HCT116 (cell line): Measurements from ENCODE around the gene SHISA4. TPM values are rescaled to one million over a fixed set of nuclear protein-coding genes. Genes with fewer than 3 reads are reported as not detected.

Source experiments
- ATAC-seq: fragments of 200-7000 bp; cut with Tn5 transposase; 2 replicates; pipeline ENCODE4 v1.9.1; 2020; ENCODE audit warnings: mild to moderate bottlenecking, moderate library complexity
- BruUV-seq: library from RNA; stranded (reverse); fragments of 400-500 nt; replicated peaks from 2 replicates; lab custom pipeline; 2021; lab: Mats Ljungman, UMichigan
- CTCF ChIA-PET: fragments of 300-600 bp; sonication (Branson Sonifier 250); formaldehyde crosslinking; loops from one replicate; lab custom pipeline; 2021; ENCODE audit warnings: antibody characterized with exemption; lab: Charles Lee
- POLR2A ChIA-PET: fragments of 300-600, 350-600 bp; sonication (Branson Sonifier 250); formaldehyde crosslinking; loops from one replicate; lab custom pipeline; 2021; ENCODE audit warnings: antibody characterized with exemption; lab: Charles Lee
- RAD21 ChIA-PET, 2 experiments: fragments of 300-600 bp; sonication (Branson Sonifier 250); formaldehyde crosslinking; loops; one replicate each; lab custom pipeline; 2023; ENCODE audit warnings: low total read pairs in 2 of 2; ENCODE audit not compliant: uncharacterized antibody in 2 of 2, unreplicated experiment in 2 of 2, low non-redundant PET in 1 of 2; lab: Charles Lee
- DNase-seq: peaks from one replicate; pipeline ENCODE4 v3.0.0-alpha.2; 2010; ENCODE audit warnings: low read depth, low spot score
- H2AFZ ChIP-seq: fragments of 200-600 bp; shearing (Covaris generic), sonication (generic); 2 replicates; pipeline ENCODE4 v1.6.1; 2017; ENCODE audit warnings: low read depth, mixed run types, mixed read lengths, antibody characterized with exemption, low read length; ENCODE audit not compliant: poor library complexity, severe bottlenecking
- H3K27ac ChIP-seq: 2 replicates; pipeline ENCODE4 v1.5.1; 2012; ENCODE audit warnings: low read depth, low read length
- H3K27me3 ChIP-seq: fragments of 200-600 bp; sonication (generic); 2 replicates; pipeline ENCODE4 v1.6.1; 2016; ENCODE audit warnings: mixed run types, low read length, mixed read lengths; ENCODE audit not compliant: insufficient read depth
- H3K36me3 ChIP-seq, 2 experiments: fragments of 200-500 bp in 1 of 2; fragments of 200-600 bp in 1 of 2; sonication (Bioruptor generic) in 1 of 2; sonication (generic) in 1 of 2; 2 replicates each; pipeline versions ENCODE4 v1.5.1 to v1.6.1; 2014 to 2016; ENCODE audit warnings: low read length in 2 of 2, inconsistent platforms in 1 of 2, mixed read lengths in 1 of 2, mixed run types in 1 of 2; ENCODE audit not compliant: insufficient read depth in 2 of 2, control insufficient read depth in 1 of 2
- H3K4me1 ChIP-seq, 2 experiments: fragments of 200-600 bp in 1 of 2; sonication (generic) in 1 of 2; 2 replicates each; pipeline versions ENCODE4 v1.5.1 to v1.6.1; 2012 to 2017; ENCODE audit warnings: low read length in 2 of 2, inconsistent platforms in 1 of 2, mild to moderate bottlenecking in 1 of 2, mixed read lengths in 1 of 2, mixed run types in 1 of 2, moderate library complexity in 1 of 2; ENCODE audit not compliant: insufficient read depth in 2 of 2, control insufficient read depth in 1 of 2
- H3K4me2 ChIP-seq: fragments of 200-600 bp; sonication (generic); 2 replicates; pipeline ENCODE4 v1.6.1; 2017; ENCODE audit warnings: mixed run types, low read length, mixed read lengths
- H3K4me3 ChIP-seq, 2 experiments: fragments of 200-600 bp in 1 of 2; sonication (generic) in 1 of 2; replicated peaks in 1 of 2; 2 replicates each; pipeline ENCODE4 v1.5.1; 2011 to 2016; ENCODE audit warnings: low read length in 2 of 2, control low read depth in 1 of 2, low read depth in 1 of 2, mild to moderate bottlenecking in 1 of 2, mixed read lengths in 1 of 2, mixed run types in 1 of 2
- H3K79me2 ChIP-seq: fragments of 200-600 bp; sonication (generic); 2 replicates; pipeline ENCODE4 v1.6.1; 2017; ENCODE audit warnings: mild to moderate bottlenecking, mixed run types, low read length, moderate library complexity, mixed read lengths; ENCODE audit not compliant: insufficient read depth
- H3K9ac ChIP-seq: fragments of 200-600 bp; sonication (generic); 2 replicates; pipeline ENCODE4 v1.6.1; 2016; ENCODE audit warnings: low read length, mixed read lengths
- H3K9me2 ChIP-seq: fragments of 200-600 bp; sonication (generic), shearing (Covaris generic); 2 replicates; pipeline ENCODE4 v1.6.1; 2017; ENCODE audit warnings: mixed run types, mild to moderate bottlenecking, moderate library complexity; ENCODE audit not compliant: insufficient read depth
- H3K9me3 ChIP-seq, 2 experiments: fragments of 200-500 bp in 1 of 2; fragments of 200-600 bp in 1 of 2; sonication (Bioruptor generic) in 1 of 2; sonication (generic) in 1 of 2; 2 replicates each; pipeline ENCODE4 v1.6.1; 2014 to 2017; ENCODE audit warnings: low read length in 2 of 2, mixed read lengths in 2 of 2, inconsistent platforms in 1 of 2, low read depth in 1 of 2, mild to moderate bottlenecking in 1 of 2, mixed run types in 1 of 2, moderate library complexity in 1 of 2; ENCODE audit not compliant: control insufficient read depth in 1 of 2, insufficient read depth in 1 of 2
- H4K20me1 ChIP-seq: fragments of 200-600 bp; sonication (generic), shearing (Covaris generic); 2 replicates; pipeline ENCODE4 v1.6.1; 2017; ENCODE audit warnings: mixed run types, mild to moderate bottlenecking, moderate library complexity; ENCODE audit not compliant: insufficient read depth
- EGR1 ChIP-seq: IDR thresholded peaks from 2 replicates; pipeline ENCODE4 v1.6.1; 2012; ENCODE audit warnings: low read depth
- EZH2 ChIP-seq: fragments of 200-600 bp; sonication (generic); IDR thresholded peaks from 2 replicates; pipeline ENCODE4 v1.6.1; 2017; ENCODE audit warnings: antibody characterized with exemption, mixed run types
- ZFX ChIP-seq: fragments of 450-650 bp; IDR thresholded peaks from 2 replicates; pipeline ENCODE4 v1.6.1; 2017
- intact Hi-C: fragments of 100-400 bp; cut with micrococcal nuclease; formaldehyde crosslinking; loops from 2 replicates; pipeline ENCODE4 v1.10.0; 2022
- total RNA-seq: library from RNA; stranded (reverse); gene quantifications from one replicate; pipeline ENCODE4 v1.2.1, GENCODE V29; 2021; ENCODE audit not compliant: unreplicated experiment
- TF ChIP-seq, protein P1 (sequence below): IDR thresholded peaks from 2 replicates; pipeline ENCODE4 v1.6.1; 2012
- TF ChIP-seq, protein P2 (sequence below): IDR thresholded peaks from 2 replicates; pipeline ENCODE4 v1.6.1; 2012; ENCODE audit warnings: low read depth

Gene SHISA4
- total RNA-seq, 1 experiment from 2014 or later = 15.2 TPM

DNA sequence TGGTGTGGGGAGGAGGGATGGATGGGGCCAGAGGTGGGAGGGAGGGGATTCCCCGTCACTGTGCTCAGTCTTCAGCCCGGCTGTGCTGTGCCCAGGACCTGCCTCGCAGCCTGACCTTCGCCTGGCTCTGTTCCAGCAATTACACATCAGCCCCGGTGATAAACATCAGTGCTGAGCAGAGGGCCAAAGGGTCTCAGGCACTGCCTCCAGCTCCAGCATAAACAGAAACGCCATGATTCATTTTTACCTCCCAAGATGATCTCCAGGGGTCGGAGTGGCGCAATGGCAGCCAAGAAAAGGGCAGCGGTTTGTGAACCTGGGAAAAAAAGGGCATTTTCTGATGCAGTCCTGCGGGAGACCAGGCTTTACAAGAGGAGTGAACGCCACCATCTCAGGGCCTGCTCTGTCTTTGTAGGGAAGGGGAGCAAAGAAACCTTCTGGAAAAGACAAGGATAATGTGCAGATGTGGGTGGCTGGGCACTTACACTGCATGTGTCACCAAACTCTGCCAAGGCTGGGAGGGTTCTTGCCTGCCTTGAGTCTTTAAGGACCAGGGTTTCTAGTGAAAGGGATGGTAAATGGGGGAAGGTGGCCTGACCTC is 28.1 kb downstream of the SHISA4 start:
- H3K4me2 ChIP-seq = no peak overlapping the region
- H3K9ac ChIP-seq = no peak overlapping the region
- H3K27ac ChIP-seq = no peak overlapping the region
- ChIA-PET POLR2A (no interaction called here), CTCF (no interaction called here)
- H3K4me1 ChIP-seq = peaks cover 5 to 14% of the 10 kb centered on the region in 2 experiments; a peak in 3 of 4 replicates
- no peak overlapping the region for H2AFZ ChIP-seq
- H3K27me3 ChIP-seq = no peaks in the 10 kb centered on the region
- H4K20me1 ChIP-seq = no peaks in the 10 kb centered on the region
- TF ChIP-seq ZFX = no peak
- TF ChIP-seq EGR1 = no peak
- TF ChIP-seq, protein P1, sequence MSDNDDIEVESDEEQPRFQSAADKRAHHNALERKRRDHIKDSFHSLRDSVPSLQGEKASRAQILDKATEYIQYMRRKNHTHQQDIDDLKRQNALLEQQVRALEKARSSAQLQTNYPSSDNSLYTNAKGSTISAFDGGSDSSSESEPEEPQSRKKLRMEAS = no peak
- TF ChIP-seq, protein P2, sequence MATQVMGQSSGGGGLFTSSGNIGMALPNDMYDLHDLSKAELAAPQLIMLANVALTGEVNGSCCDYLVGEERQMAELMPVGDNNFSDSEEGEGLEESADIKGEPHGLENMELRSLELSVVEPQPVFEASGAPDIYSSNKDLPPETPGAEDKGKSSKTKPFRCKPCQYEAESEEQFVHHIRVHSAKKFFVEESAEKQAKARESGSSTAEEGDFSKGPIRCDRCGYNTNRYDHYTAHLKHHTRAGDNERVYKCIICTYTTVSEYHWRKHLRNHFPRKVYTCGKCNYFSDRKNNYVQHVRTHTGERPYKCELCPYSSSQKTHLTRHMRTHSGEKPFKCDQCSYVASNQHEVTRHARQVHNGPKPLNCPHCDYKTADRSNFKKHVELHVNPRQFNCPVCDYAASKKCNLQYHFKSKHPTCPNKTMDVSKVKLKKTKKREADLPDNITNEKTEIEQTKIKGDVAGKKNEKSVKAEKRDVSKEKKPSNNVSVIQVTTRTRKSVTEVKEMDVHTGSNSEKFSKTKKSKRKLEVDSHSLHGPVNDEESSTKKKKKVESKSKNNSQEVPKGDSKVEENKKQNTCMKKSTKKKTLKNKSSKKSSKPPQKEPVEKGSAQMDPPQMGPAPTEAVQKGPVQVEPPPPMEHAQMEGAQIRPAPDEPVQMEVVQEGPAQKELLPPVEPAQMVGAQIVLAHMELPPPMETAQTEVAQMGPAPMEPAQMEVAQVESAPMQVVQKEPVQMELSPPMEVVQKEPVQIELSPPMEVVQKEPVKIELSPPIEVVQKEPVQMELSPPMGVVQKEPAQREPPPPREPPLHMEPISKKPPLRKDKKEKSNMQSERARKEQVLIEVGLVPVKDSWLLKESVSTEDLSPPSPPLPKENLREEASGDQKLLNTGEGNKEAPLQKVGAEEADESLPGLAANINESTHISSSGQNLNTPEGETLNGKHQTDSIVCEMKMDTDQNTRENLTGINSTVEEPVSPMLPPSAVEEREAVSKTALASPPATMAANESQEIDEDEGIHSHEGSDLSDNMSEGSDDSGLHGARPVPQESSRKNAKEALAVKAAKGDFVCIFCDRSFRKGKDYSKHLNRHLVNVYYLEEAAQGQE = no peak
- TF ChIP-seq EZH2 = no peak
- TF ChIP-seq, all 23 proteins: peak for 0
- RAD21 ChIA-PET = no interaction called here
- no peaks in the 10 kb centered on the region for H3K9me3 ChIP-seq
- intact Hi-C loops = no loop called here
- no peak for DNase-seq
- H3K79me2 ChIP-seq = no peaks in the 10 kb centered on the region
- no TSS peak for BruUV-seq
- H3K4me3 ChIP-seq = no peak overlapping the region
- ATAC-seq = no peak
- no peaks in the 10 kb centered on the region for H3K36me3 ChIP-seq
- H3K9me2 ChIP-seq = no peaks in the 10 kb centered on the region
